ENCODE data around the gene FSD1.
A peak's percentile ranks its signal among the peaks of the same experiment; 100 is the strongest.
"Not testable (repeated sequence)": the region's sequence is repeated elsewhere in the genome, so short reads cannot be mapped to it uniquely, and the experiment has no call there.

The FSD1 gene

GRCh38 chr19:4319067-4319718, 14.8 kb downstream of the FSD1 start:
- no peak for DNase-seq (ENCODE audit: low spot score)

GRCh38 chr19:4320419-4320818, 16.0 kb downstream of the FSD1 start:
- no peak for DNase-seq (ENCODE audit: low spot score)

- DNase-seq (ENCODE audit: low spot score): no peak
These were observed 18.7 kb downstream of the FSD1 start for GRCh38 chr19:4322942-4323665.

DNA sequence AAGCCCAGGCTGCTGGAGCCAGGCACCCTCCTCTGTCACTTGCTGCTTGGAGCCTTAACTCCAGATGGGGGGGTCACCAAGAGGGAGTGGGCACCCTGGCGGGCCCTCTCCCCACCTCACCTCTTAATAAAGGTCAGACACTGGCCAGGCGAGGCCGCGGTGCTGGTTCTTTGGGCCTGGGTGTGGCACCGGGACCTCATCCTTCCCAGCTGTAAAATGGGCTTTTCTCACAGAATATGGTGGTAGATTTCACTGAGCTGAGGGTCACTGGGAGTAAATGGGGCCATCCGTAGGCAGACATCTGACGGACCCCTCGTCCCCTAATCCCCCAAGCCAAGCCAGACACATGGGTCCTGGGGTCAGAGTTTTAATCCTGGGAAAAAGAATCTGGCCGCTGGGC, 19.3 kb downstream of the FSD1 start:
- DNase-seq (ENCODE audit: low spot score): no peak

DNA sequence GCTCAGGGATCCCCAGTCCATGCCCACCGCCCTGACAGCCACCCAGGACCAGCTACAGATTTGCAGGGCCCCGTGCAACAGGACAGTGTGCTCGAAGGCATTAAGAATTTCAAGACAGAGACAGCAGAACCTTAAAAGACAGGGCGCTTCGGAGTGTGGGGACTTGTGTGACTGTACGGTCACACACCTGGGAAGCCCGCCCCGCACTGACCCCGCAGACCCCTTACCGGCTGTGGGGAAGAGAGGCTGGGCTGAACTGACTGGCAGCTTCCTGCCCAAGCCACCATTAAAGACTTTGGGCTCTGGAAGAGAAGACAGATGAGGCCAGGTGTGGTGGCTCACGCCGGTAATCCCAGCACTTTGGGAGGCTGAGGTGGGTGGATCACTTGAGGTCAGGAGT, 19.8 kb downstream of the FSD1 start:
- DNase-seq (ENCODE audit: low spot score): no peak

GRCh38 chr19:4326215-4326836, 21.9 kb downstream of the FSD1 start:
- no peak for DNase-seq (ENCODE audit: low spot score)

- no peak for DNase-seq (ENCODE audit: low spot score)
These were observed 22.4 kb downstream of the FSD1 start for GRCh38 chr19:4326837-4327251.

DNA sequence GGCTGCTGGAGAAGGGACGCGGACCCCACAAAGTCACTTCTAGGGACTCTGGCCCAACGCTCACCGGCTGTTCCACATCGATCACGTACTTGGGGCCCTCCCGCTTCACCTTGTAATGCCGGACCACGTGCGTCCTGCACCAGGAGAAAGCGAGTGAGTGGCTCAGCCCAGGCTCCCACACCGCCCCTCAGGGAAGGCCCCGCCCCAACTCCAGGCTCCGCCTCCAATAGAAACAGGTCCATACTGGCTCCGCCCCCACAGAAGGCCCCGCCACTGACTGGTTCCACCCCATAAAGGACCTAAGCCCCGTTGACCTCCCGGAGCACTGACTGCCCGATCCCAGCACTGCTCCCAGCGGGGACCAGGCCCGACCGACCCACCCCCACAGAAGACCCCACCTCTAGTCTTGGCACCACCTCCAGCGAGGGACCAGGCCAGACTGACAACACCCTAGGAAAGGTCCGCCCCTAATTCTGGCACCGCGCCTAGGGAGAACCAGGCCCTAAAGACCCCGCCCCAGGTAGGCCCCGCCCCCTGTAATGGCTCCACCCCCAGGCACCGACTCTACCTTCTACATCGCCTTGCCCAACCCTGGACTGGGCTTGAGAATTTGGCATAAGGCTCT, 23.0 kb downstream of the FSD1 start:
- DNase-seq (ENCODE audit: low spot score): peak; percentile 84

DNA sequence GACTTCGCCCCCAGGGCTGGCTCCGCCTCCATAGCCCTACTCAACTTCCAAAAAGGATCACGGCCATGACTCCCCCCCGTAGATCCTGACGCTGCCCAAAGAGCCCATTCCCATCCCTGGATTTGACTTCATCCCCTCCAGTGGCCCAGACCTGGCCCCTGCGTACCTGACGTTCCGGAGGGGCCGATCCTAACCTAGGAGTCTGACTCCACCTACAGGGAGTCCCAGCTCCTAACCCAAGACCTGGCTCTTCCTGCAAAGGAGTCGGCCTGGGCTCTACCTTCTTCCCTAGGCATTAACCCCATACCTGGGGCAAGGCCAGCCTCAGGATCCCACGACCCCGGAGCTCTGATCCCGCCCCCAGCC, 23.5 kb downstream of the FSD1 start:
- no peak for DNase-seq (ENCODE audit: low spot score)

GRCh38 chr19:4328243-4328990, 24.0 kb downstream of the FSD1 start:
- peak; percentile 88 for DNase-seq (ENCODE audit: low spot score)

DNA sequence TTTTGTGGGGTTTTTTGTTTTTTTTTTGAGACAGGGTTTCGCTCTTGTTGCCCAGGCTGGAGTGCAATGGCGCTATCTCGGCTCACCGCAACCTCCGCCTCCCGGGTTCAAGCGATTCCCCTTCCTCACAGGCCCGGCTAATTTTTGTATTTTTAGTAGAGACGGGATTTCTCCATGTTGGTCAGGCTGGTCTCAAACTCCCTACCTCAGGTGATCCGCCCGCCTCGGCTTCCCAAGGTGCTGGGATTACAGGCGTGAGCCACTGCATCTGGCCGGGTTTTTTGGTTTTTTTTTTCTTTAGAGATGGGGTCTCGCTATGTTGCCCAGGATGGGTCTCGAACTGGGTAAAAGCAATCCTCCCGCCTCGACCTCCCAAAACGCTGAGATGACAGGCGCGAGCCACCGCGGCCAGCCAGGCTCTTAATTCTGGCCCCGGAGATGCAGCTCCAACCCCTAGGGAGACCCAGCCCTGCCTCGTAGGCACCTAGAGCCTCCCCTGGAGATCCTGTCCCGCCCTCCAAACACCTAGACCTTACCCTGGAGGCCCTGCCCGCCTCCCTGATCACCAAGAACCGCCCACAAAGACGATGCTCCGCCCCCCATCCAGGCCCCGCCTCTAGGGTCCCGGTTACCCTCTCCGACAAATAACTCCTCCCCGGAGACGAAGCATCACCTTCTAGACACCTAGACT, 24.7 kb downstream of the FSD1 start:
- not testable (repeated sequence) for DNase-seq (ENCODE audit: low spot score)

GRCh38 chr19:4329858-4330257, 25.5 kb downstream of the FSD1 start:
- DNase-seq (ENCODE audit: low spot score): no peak

GRCh38 chr19:4334929-4335570, 30.7 kb downstream of the FSD1 start:
- DNase-seq (ENCODE audit: low spot score): no peak

DNA sequence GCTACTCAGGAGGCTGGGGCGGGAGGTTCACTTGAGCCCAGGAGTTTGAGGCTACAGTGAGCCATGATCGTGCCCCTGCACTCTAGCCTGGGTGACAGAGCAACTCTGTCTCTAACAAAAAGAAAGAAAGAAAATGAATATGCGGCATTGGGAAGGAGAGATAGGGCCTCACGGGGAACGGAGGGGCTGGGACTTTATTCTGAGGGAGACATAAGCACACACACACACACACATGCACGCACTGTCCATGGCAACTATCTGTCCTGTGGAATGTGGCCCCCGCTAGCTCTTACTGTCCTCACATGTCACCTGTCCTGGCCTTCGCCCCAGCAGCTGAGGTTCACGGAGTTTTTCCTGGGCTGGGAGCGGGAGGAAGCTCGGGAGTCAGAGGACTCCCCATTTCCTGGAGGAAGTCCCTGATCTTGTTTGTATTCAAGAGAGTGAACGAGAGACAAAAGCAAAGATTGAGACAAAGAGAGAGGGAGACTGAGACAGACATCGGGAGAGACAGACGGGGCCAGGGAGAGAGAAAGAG, 33.6 kb downstream of the FSD1 start:
- no peak for DNase-seq (ENCODE audit: low spot score)

GRCh38 chr19:4338441-4339355, 34.3 kb downstream of the FSD1 start, which contains the start of gene STAP2:
Gene STAP2, minus strand, starts transcription at chr19:4338827. Its CDS starts 74 bp downstream, at chr19:4338753.
- no peak for DNase-seq (ENCODE audit: low spot score)

GRCh38 chr19:4342314-4342614, 37.9 kb downstream of the FSD1 start:
- no peak for DNase-seq (ENCODE audit: low spot score)

GRCh38 chr19:4342615-4343369, 38.4 kb downstream of the FSD1 start:
- peak; percentile 99 for DNase-seq (ENCODE audit: low spot score)

GRCh38 chr19:4343370-4344307, 39.2 kb downstream of the FSD1 start, which contains the start of gene MPND:
Gene MPND, plus strand, starts transcription at chr19:4343562. Its CDS starts 32 bp downstream, at chr19:4343594.
- peak; percentile 88 for DNase-seq (ENCODE audit: low spot score)
